Body of pancreas (tissue), 4 donors: ENCODE data around the gene IPPK. TPM values are rescaled to one million over a fixed set of nuclear protein-coding genes. Genes with fewer than 3 reads are reported as not detected.

Experiments used
- ATAC-seq: fragments of 150-250 bp; one replicate; pipeline ENCODE4 v1.9.1; 2016
- DNase-seq, 4 donors: peaks; one replicate each; pipeline ENCODE4 v3.0.0-alpha.2; 2019
- H3K27ac ChIP-seq, 4 donors: fragments of 200-600 bp; sonication (generic); 1 replicate in 3 of 4; 2 replicates in 1 of 4; pipeline versions ENCODE4 v1.5.1 to v1.6.1; 2016 to 2019; ENCODE audit warnings: mild to moderate bottlenecking in 1 of 4, mixed read lengths in 1 of 4, moderate library complexity in 1 of 4
- H3K27me3 ChIP-seq, 2 donors: fragments of 200-600 bp; sonication (generic); one replicate each; pipeline ENCODE4 v1.6.0; 2016; ENCODE audit warnings: mild to moderate bottlenecking in 1 of 2
- H3K36me3 ChIP-seq, 2 donors: fragments of 200-600 bp; sonication (generic); replicated peaks in 1 of 2; 2 replicates each; pipeline ENCODE4 v1.5.1; 2016; ENCODE audit warnings: low read depth in 2 of 2; ENCODE audit not compliant: insufficient read depth in 1 of 2
- H3K4me1 ChIP-seq: fragments of 200-600 bp; sonication (generic); one replicate; pipeline ENCODE4 v1.6.0; 2016
- H3K4me3 ChIP-seq, 2 donors: fragments of 200-600 bp; sonication (generic); 1 replicate in 1 of 2; 2 replicates in 1 of 2; pipeline ENCODE4 v1.5.1; 2016 to 2019
- H3K9me3 ChIP-seq, 3 donors: fragments of 200-600 bp; sonication (generic); 1 replicate in 2 of 3; 2 replicates in 1 of 3; pipeline ENCODE4 v1.5.1; 2016
- CTCF ChIP-seq, 7 experiments: fragments of 450-650 bp in 4 of 7; fragments of 200-600 bp in 3 of 7; sonication (generic) in 3 of 7; IDR thresholded peaks; one replicate each; pipeline ENCODE4 v1.5.1; 2016 to 2019; ENCODE audit warnings: antibody characterized with exemption in 7 of 7
- POLR2A ChIP-seq, 3 donors: fragments of 450-650 bp; IDR thresholded peaks; one replicate each; pipeline ENCODE4 v1.6.1; 2016; ENCODE audit warnings: antibody characterized with exemption in 3 of 3, mild to moderate bottlenecking in 2 of 3
- WGBS, 2 donors: methylation state at CpG; one replicate each; pipeline ENCODE4 v1.1.5; 2017; 5-methylcytosine and 5-hydroxymethylcytosine counted together
- intact Hi-C: fragments of 100-400 bp; cut with DNase I; formaldehyde crosslinking; loops from one replicate; pipeline ENCODE4 v1.15.1; 2023
- total RNA-seq, 2 donors: library from RNA; depleted of rRNA; stranded (reverse); fragments of >200 nt; gene quantifications; one replicate each; pipeline ENCODE4 v1.1.0, GENCODE V29; 2016

IPPK gene
- total RNA-seq, 2 donors from 2014 or later: 2.9 to 6.3 TPM

GRCh38 chr9:92656537-92656925 lies 13.4 kb downstream of the IPPK start:
- 88 to 92% methylated on average over 11 of the region's 11 CpGs for WGBS, 2 donors
- Histone ChIP-seq H3K4me3 (no peak overlapping the region), H3K9me3 (no peaks in the 10 kb centered on the region), H3K36me3 (no peaks in the 10 kb centered on the region), H3K4me1 (no peaks in the 10 kb centered on the region), H3K27me3 (no peaks in the 10 kb centered on the region), H3K27ac (no peak overlapping the region)
- TF ChIP-seq POLR2A (IDR thresholded peaks at IDR 0.05): no peak
- TF ChIP-seq CTCF (IDR thresholded peaks at IDR 0.05): no peak
- ATAC-seq (no peak), DNase-seq (no peak)
- intact Hi-C loops: no loop called here

GRCh38 chr9:92655896-92656536 lies 13.9 kb downstream of the IPPK start:
- DNase-seq (no peak), ATAC-seq (no peak)
- H3K9me3 ChIP-seq: no peaks in the 10 kb centered on the region
- WGBS, 2 donors: 69 to 86% methylated on average over 4 to 9 of the region's 9 CpGs
- no peaks in the 10 kb centered on the region for H3K36me3 ChIP-seq
- no peaks in the 10 kb centered on the region for H3K4me1 ChIP-seq
- no peaks in the 10 kb centered on the region for H3K27me3 ChIP-seq
- H3K4me3 ChIP-seq: no peak overlapping the region
- no peak overlapping the region for H3K27ac ChIP-seq
- TF ChIP-seq POLR2A (IDR thresholded peaks at IDR 0.05) (no peak), CTCF (IDR thresholded peaks at IDR 0.05) (no peak)
- intact Hi-C loops: no loop called here

- ATAC-seq: no peak
- no peaks in the 10 kb centered on the region for H3K9me3 ChIP-seq
- no peak overlapping the region for H3K4me3 ChIP-seq
- H3K4me1 ChIP-seq: no peaks in the 10 kb centered on the region
- no peaks in the 10 kb centered on the region for H3K36me3 ChIP-seq
- intact Hi-C loops: no loop called here
- TF ChIP-seq POLR2A (IDR thresholded peaks at IDR 0.05): no peak
- DNase-seq: no peak
- no peak overlapping the region for H3K27ac ChIP-seq
- H3K27me3 ChIP-seq: no peaks in the 10 kb centered on the region
- WGBS, 2 donors: 92 to 96% methylated on average over 3 to 7 of the region's 7 CpGs
Measured at GRCh38 chr9:92655366-92655765, 14.6 kb downstream of the IPPK start.

GRCh38 chr9:92654481-92655301 lies 15.2 kb downstream of the IPPK start:
- ATAC-seq (no peak), DNase-seq (no peak)
- WGBS, 2 donors: 89 to 98% methylated on average over 7 to 19 of the region's 19 CpGs
- H3K4me3 ChIP-seq: no peak overlapping the region
- TF ChIP-seq POLR2A (IDR thresholded peaks at IDR 0.05) (no peak), CTCF (IDR thresholded peaks at IDR 0.05) (no peak)
- no peaks in the 10 kb centered on the region for H3K27me3 ChIP-seq
- intact Hi-C loops: no loop called here
- no peaks in the 10 kb centered on the region for H3K4me1 ChIP-seq
- no peaks in the 10 kb centered on the region for H3K9me3 ChIP-seq
- H3K27ac ChIP-seq: no peak overlapping the region
- no peaks in the 10 kb centered on the region for H3K36me3 ChIP-seq

GRCh38 chr9:92652461-92652860 lies 17.5 kb downstream of the IPPK start:
- H3K27ac ChIP-seq: no peak overlapping the region
- no peak overlapping the region for H3K4me3 ChIP-seq
- no peaks in the 10 kb centered on the region for H3K9me3 ChIP-seq
- intact Hi-C loops: no loop called here
- H3K4me1 ChIP-seq: no peaks in the 10 kb centered on the region
- no peak for TF ChIP-seq POLR2A (IDR thresholded peaks at IDR 0.05)
- TF ChIP-seq CTCF (IDR thresholded peaks at IDR 0.05): no peak
- DNase-seq: no peak
- WGBS, 2 donors: 55 to 68% methylated on average over 1 of the region's 1 CpG
- no peak for ATAC-seq
- peaks cover 0 to 11% of the 10 kb centered on the region in 2 donors for H3K36me3 ChIP-seq
- no peaks in the 10 kb centered on the region for H3K27me3 ChIP-seq
